SK-N-MC (cell line): ENCODE results near the gene HBP1.

Experiments
- EZH2 ChIP-seq: fragments of 200-600 bp; sonication (generic); IDR thresholded peaks from one replicate; pipeline ENCODE4 v1.6.1; 2017; ENCODE audit warnings: antibody characterized with exemption
- FOXP2 ChIP-seq: optimal IDR thresholded peaks from 2 replicates; pipeline ENCODE3; 2011; ENCODE audit warnings: mild to moderate bottlenecking, moderate library complexity; ENCODE audit not compliant: insufficient read depth; ENCODE audit errors: extremely low read length, control extremely low read depth
- POLR2AphosphoS5 ChIP-seq: IDR thresholded peaks from 2 replicates; pipeline ENCODE4 v1.6.1; 2012; ENCODE audit warnings: mild to moderate bottlenecking, low read depth, low read length, borderline replicate concordance

DNA sequence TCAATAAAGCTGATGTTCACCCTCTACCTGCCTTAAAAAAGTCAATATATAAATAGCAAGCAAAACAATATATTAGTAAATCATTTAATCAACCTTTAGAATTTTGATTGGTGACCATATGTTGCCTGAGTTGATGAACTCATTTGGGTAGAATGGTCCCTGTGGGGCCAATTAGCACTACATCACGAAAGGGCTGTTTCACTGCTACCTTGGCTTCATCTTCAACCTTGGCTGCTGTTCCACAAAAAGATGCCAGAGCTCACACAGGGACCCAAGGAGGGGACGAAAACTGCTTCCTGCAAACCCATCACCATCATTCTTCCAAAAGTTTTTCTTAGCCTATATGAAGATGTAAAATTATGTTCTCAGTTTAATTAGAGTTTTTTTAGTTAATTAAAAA is 35.4 kb upstream of the HBP1 start:
- TF ChIP-seq EZH2 (no peak), POLR2AphosphoS5 (no peak), FOXP2 (no peak)
